ENCODE measurements around the gene SGSM1. TPM values are rescaled to one million over a fixed set of nuclear protein-coding genes. Genes with fewer than 3 reads are reported as not detected.

SGSM1 gene
- total RNA-seq, 1 experiment from 2014 or later: 5.1 TPM

DNA sequence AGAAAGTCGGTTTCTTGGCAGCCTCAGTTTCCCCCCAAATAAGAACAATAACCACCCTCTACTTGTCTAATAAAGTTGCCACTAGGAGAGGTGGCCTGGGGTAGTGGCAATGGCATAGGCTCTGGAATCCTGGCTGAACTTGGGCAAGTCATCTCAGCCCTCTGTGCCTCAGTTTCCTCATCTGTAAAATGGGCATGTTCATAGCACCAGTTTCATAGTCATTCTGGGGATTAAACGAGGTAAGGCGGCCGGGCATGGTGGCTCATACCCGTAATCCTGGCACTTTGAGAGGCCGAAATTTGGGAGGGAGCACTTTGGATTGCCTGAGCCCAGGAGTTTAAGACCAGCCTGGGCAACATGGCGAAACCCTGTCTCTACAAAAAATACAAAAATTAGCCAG lies 63.0 kb downstream of the SGSM1 start:
- Histone ChIP-seq H3K9me2 (ENCODE audit: insufficient read depth) (no peaks in the 10 kb centered on the region), H4K20me1 (ENCODE audit: insufficient read depth) (no peaks in the 10 kb centered on the region), H3K36me3 (ENCODE audit: control insufficient read depth in 1 of 2, insufficient read depth in 2 of 2, low read length in 2 of 2) (no peaks in the 10 kb centered on the region), H3K9ac (ENCODE audit: low read length) (no peak overlapping the region), H3K27me3 (ENCODE audit: insufficient read depth, low read length) (no peaks in the 10 kb centered on the region), H3K4me1 (ENCODE audit: control insufficient read depth in 1 of 2, insufficient read depth in 2 of 2, low read length in 2 of 2) (no peaks in the 10 kb centered on the region), H3K4me3 (replicated peaks in 1 of 2; ENCODE audit: low read depth in 1 of 2, low read length in 2 of 2) (no peak overlapping the region), H3K27ac (ENCODE audit: low read depth, low read length) (no peak overlapping the region), H3K4me2 (ENCODE audit: low read length) (no peak overlapping the region), H3K79me2 (ENCODE audit: insufficient read depth, low read length) (no peaks in the 10 kb centered on the region), H2AFZ (ENCODE audit: low read depth, low read length, poor library complexity, severe bottlenecking) (no peak overlapping the region), H3K9me3 (ENCODE audit: control insufficient read depth in 1 of 2, insufficient read depth in 1 of 2, low read depth in 1 of 2, low read length in 2 of 2) (no peaks in the 10 kb centered on the region)
- intact Hi-C loops (cut with micrococcal nuclease): no loop called here
- ChIA-PET RAD21 (ENCODE audit: low non-redundant PET in 1 of 2, low total read pairs in 2 of 2, uncharacterized antibody in 2 of 2, unreplicated experiment in 2 of 2) (no interaction called here), CTCF (no interaction called here), POLR2A (no interaction called here)
- no TSS peak for BruUV-seq (replicated peaks)
- DNase-seq (ENCODE audit: low read depth, low spot score): no peak
- ATAC-seq: no peak
- TF ChIP-seq FOSL1 (IDR thresholded peaks at IDR 0.05; ENCODE audit: low read depth): no peak
- TF ChIP-seq CEBPB (IDR thresholded peaks at IDR 0.05; ENCODE audit: low read depth): no peak
- TF ChIP-seq EZH2 (IDR thresholded peaks at IDR 0.05): no peak
- TF ChIP-seq EGR1 (IDR thresholded peaks at IDR 0.05; ENCODE audit: low read depth): no peak
- TF ChIP-seq SIN3A (IDR thresholded peaks at IDR 0.05; ENCODE audit: low read depth): no peak
- TF ChIP-seq ZNF274 (IDR thresholded peaks at IDR 0.05; ENCODE audit: low read depth, low read length): no peak
- TF ChIP-seq, protein P1, sequence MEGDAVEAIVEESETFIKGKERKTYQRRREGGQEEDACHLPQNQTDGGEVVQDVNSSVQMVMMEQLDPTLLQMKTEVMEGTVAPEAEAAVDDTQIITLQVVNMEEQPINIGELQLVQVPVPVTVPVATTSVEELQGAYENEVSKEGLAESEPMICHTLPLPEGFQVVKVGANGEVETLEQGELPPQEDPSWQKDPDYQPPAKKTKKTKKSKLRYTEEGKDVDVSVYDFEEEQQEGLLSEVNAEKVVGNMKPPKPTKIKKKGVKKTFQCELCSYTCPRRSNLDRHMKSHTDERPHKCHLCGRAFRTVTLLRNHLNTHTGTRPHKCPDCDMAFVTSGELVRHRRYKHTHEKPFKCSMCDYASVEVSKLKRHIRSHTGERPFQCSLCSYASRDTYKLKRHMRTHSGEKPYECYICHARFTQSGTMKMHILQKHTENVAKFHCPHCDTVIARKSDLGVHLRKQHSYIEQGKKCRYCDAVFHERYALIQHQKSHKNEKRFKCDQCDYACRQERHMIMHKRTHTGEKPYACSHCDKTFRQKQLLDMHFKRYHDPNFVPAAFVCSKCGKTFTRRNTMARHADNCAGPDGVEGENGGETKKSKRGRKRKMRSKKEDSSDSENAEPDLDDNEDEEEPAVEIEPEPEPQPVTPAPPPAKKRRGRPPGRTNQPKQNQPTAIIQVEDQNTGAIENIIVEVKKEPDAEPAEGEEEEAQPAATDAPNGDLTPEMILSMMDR (IDR thresholded peaks at IDR 0.05 in 2 of 3, conservative IDR thresholded peaks at IDR 0.05 in 1 of 3; ENCODE audit: borderline replicate concordance in 1 of 3, insufficient read depth in 1 of 3, low read depth in 2 of 3, low read length in 2 of 3): no peak
- TF ChIP-seq, protein P2, sequence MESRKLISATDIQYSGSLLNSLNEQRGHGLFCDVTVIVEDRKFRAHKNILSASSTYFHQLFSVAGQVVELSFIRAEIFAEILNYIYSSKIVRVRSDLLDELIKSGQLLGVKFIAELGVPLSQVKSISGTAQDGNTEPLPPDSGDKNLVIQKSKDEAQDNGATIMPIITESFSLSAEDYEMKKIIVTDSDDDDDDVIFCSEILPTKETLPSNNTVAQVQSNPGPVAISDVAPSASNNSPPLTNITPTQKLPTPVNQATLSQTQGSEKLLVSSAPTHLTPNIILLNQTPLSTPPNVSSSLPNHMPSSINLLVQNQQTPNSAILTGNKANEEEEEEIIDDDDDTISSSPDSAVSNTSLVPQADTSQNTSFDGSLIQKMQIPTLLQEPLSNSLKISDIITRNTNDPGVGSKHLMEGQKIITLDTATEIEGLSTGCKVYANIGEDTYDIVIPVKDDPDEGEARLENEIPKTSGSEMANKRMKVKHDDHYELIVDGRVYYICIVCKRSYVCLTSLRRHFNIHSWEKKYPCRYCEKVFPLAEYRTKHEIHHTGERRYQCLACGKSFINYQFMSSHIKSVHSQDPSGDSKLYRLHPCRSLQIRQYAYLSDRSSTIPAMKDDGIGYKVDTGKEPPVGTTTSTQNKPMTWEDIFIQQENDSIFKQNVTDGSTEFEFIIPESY (IDR thresholded peaks at IDR 0.05; ENCODE audit: extremely low read depth, insufficient replicate concordance, low read length): no peak
- no peak for TF ChIP-seq SP1 (IDR thresholded peaks at IDR 0.05; ENCODE audit: low read depth)
- TF ChIP-seq POLR2A (IDR thresholded peaks at IDR 0.05; ENCODE audit: borderline replicate concordance, extremely low read depth, insufficient read depth, insufficient read length): no peak
- TF ChIP-seq YY1 (IDR thresholded peaks at IDR 0.05; ENCODE audit: extremely low read depth, insufficient replicate concordance, low read depth, low read length): no peak
- TF ChIP-seq TCF7L2 (IDR thresholded peaks at IDR 0.05; ENCODE audit: borderline replicate concordance, extremely low read depth, insufficient read depth, insufficient read length): no peak
- no peak for TF ChIP-seq ELF1 (IDR thresholded peaks at IDR 0.05; ENCODE audit: borderline replicate concordance, low read depth)
